Mucosa of descending colon (tissue), 3 donors: ENCODE data around the gene IPO11. TPM values are rescaled to one million over a fixed set of nuclear protein-coding genes. Genes with fewer than 3 reads are reported as not detected.

Experiments used
- ATAC-seq: fragments of 200-7000 bp; cut with Tn5 transposase; one replicate; pipeline ENCODE4 v1.9.1; 2020; ENCODE audit warnings: mild to moderate bottlenecking, moderate library complexity
- DNase-seq, 3 donors: peaks; one replicate each; pipeline ENCODE4 v3.0.0-alpha.2; 2020
- H3K36me3 ChIP-seq: fragments of 200-600 bp; one replicate; pipeline ENCODE4 v1.8.0; 2021; ENCODE audit warnings: low read depth, mild to moderate bottlenecking
- H3K4me1 ChIP-seq: fragments of 200-600 bp; one replicate; pipeline ENCODE4 v1.8.0; 2021; ENCODE audit warnings: low read depth, mild to moderate bottlenecking
- H3K4me3 ChIP-seq: fragments of 200-600 bp; one replicate; pipeline ENCODE4 v1.8.0; 2021; ENCODE audit warnings: mild to moderate bottlenecking
- H3K9me3 ChIP-seq: fragments of 200-600 bp; one replicate; pipeline ENCODE4 v1.8.0; 2021; ENCODE audit warnings: mild to moderate bottlenecking
- intact Hi-C, 2 donors: fragments of 100-400 bp; cut with DNase I in 1 of 2; cut with micrococcal nuclease in 1 of 2; formaldehyde crosslinking; loops; one replicate each; pipeline versions ENCODE4 v1.11.0 to v1.11.1; 2022; cut with DNase I, micrococcal nuclease
- total RNA-seq, 3 donors: library from RNA; stranded (reverse); fragmentation: NEBNext Ultra II Directional in 2 of 3; extraction: Animal tissue kit (Norgen Biotek cat#: 25700) in 2 of 3; gene quantifications; one replicate each; pipeline versions ENCODE4 v1.2.1 to v1.2.4, GENCODE V29; 2021 to 2023
- TF ChIP-seq, protein P1 (sequence below): fragments of 200-600 bp; IDR thresholded peaks from one replicate; pipeline ENCODE4 v1.8.0; 2022; ENCODE audit warnings: antibody characterized with exemption, mild to moderate bottlenecking
- donor health status: DM: no; HTN: no; CAD: no; lungs with moderate emphysema.
- donor health status: DM: no; HTN: no; CAD: no.
- donor health status: DM: no; HTN: yes; CAD: no.

IPO11 gene
- total RNA-seq, 3 donors from 2014 or later, result 17.6 to 21.9 (median 18.5) TPM

DNA sequence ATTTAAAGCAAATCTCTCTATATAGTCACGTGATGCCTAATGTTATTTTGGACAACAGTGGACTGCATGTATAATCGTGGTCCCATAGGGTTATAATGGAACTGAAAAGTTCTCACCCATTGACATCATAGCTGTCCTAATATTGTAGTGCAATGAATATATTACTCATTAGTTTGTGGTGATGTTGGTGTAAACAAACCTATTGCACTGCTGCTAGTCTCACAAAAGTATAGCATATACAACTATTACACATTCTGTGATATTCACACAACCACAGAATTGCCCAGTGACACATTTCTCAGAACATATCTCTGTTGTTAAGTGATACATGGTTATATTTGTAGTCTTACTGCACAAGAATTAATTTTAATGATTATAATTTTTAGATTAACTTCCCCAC lies 37.7 kb downstream of the IPO11 start:
- TF ChIP-seq, protein P1, sequence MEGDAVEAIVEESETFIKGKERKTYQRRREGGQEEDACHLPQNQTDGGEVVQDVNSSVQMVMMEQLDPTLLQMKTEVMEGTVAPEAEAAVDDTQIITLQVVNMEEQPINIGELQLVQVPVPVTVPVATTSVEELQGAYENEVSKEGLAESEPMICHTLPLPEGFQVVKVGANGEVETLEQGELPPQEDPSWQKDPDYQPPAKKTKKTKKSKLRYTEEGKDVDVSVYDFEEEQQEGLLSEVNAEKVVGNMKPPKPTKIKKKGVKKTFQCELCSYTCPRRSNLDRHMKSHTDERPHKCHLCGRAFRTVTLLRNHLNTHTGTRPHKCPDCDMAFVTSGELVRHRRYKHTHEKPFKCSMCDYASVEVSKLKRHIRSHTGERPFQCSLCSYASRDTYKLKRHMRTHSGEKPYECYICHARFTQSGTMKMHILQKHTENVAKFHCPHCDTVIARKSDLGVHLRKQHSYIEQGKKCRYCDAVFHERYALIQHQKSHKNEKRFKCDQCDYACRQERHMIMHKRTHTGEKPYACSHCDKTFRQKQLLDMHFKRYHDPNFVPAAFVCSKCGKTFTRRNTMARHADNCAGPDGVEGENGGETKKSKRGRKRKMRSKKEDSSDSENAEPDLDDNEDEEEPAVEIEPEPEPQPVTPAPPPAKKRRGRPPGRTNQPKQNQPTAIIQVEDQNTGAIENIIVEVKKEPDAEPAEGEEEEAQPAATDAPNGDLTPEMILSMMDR, result no peak
- H3K9me3 ChIP-seq, result no peaks in the 10 kb centered on the region
- no peak for ATAC-seq
- intact Hi-C loops, result no loop called here
- H3K36me3 ChIP-seq, result no peaks in the 10 kb centered on the region
- no peak overlapping the region for H3K4me3 ChIP-seq
- no peak for DNase-seq
- H3K4me1 ChIP-seq, result no peaks in the 10 kb centered on the region

DNA sequence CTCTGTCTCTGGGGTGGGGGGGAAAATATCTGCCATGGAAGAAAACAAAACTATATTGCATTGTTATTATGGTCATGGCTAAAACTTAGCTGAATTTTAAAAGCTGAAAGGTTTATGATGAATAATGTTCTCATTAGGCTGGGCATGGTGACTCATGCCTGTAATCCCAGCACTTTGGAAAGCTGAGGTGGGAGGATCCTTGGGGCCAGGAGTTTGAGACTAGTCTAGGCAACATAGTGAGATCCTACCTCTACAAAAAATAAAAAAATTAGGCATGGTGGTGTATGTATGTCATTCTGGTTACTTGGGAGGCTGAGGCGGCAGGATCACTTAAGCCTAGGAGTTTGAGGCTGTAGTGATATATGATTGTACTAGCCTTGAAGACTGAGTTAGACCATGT lies 44.5 kb downstream of the IPO11 start:
- intact Hi-C loops, result no loop called here
- no peaks in the 10 kb centered on the region for H3K36me3 ChIP-seq
- TF ChIP-seq, protein P1, result no peak
- ATAC-seq (no peak), DNase-seq (no peak)
- no peaks in the 10 kb centered on the region for H3K9me3 ChIP-seq
- no peaks in the 10 kb centered on the region for H3K4me1 ChIP-seq
- H3K4me3 ChIP-seq, result no peak overlapping the region

- intact Hi-C loops, result loop anchor here (5.0 to 10.0 kb wide), 2 partner anchors 314 to 317 kb away; no protein-coding TSS in a partner anchor
- no peak overlapping the region for H3K4me3 ChIP-seq
- ATAC-seq (no peak), DNase-seq (peak in 1 of 3 donors; percentile 6)
- no peaks in the 10 kb centered on the region for H3K9me3 ChIP-seq
- no peaks in the 10 kb centered on the region for H3K36me3 ChIP-seq
- TF ChIP-seq, protein P1, result peak; percentile 54
- no peaks in the 10 kb centered on the region for H3K4me1 ChIP-seq
These were observed 48.0 kb downstream of the IPO11 start for GRCh38 chr5:62460578-62460983.

- Histone ChIP-seq H3K4me3 (no peak overlapping the region), H3K36me3 (no peaks in the 10 kb centered on the region), H3K4me1 (no peaks in the 10 kb centered on the region), H3K9me3 (no peaks in the 10 kb centered on the region)
- no peak for ATAC-seq
- intact Hi-C loops, result loop anchor here (5.0 to 10.0 kb wide), 2 partner anchors 313 to 316 kb away; no protein-coding TSS in a partner anchor
- TF ChIP-seq, protein P1, result no peak
- DNase-seq, result no peak
These were observed 49.0 kb downstream of the IPO11 start for GRCh38 chr5:62461561-62461960.

- ATAC-seq, result no peak
- intact Hi-C loops, result loop anchor here in 1 of 2 donors (10.0 kb wide), 1 partner anchor 309 kb away; no protein-coding TSS in a partner anchor
- TF ChIP-seq, protein P1, result no peak
These were observed 53.7 kb downstream of the IPO11 start for GRCh38 chr5:62465985-62466925.

More at GRCh38 chr5:62465985-62466925, 53.7 kb downstream of the IPO11 start:
- Histone ChIP-seq H3K4me3 (no peak overlapping the region), H3K4me1 (no peaks in the 10 kb centered on the region), H3K36me3 (no peaks in the 10 kb centered on the region), H3K9me3 (no peaks in the 10 kb centered on the region)
- no peak for DNase-seq
